Sigmoid colon (tissue), 3 donors: ENCODE data around the gene HIVEP2.

ENCODE experiments used
- POLR2A ChIP-seq, 2 donors: fragments of 450-650 bp; IDR thresholded peaks; one replicate each; pipeline ENCODE4 v1.6.1; 2016; ENCODE audit warnings: antibody characterized with exemption in 2 of 2, mild to moderate bottlenecking in 2 of 2, moderate library complexity in 2 of 2
- TF ChIP-seq, protein P1 (sequence below), 4 experiments: fragments of 450-650 bp in 3 of 4; fragments of 200-600 bp in 1 of 4; IDR thresholded peaks; one replicate each; pipeline ENCODE4 v1.5.1; 2016 to 2019; ENCODE audit warnings: antibody characterized with exemption in 4 of 4, mild to moderate bottlenecking in 3 of 4, moderate library complexity in 2 of 4

GRCh38 chr6:142842418-142843261, 102.3 kb downstream of the HIVEP2 start:
- no peak for TF ChIP-seq POLR2A (IDR thresholded peaks at IDR 0.05)
- TF ChIP-seq, protein P1, sequence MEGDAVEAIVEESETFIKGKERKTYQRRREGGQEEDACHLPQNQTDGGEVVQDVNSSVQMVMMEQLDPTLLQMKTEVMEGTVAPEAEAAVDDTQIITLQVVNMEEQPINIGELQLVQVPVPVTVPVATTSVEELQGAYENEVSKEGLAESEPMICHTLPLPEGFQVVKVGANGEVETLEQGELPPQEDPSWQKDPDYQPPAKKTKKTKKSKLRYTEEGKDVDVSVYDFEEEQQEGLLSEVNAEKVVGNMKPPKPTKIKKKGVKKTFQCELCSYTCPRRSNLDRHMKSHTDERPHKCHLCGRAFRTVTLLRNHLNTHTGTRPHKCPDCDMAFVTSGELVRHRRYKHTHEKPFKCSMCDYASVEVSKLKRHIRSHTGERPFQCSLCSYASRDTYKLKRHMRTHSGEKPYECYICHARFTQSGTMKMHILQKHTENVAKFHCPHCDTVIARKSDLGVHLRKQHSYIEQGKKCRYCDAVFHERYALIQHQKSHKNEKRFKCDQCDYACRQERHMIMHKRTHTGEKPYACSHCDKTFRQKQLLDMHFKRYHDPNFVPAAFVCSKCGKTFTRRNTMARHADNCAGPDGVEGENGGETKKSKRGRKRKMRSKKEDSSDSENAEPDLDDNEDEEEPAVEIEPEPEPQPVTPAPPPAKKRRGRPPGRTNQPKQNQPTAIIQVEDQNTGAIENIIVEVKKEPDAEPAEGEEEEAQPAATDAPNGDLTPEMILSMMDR (IDR thresholded peaks at IDR 0.05), result no peak
